OCI-LY1 (cell line): ENCODE data around the gene NR4A1.
A peak's percentile ranks its signal among the peaks of the same experiment; 100 is the strongest.

Source experiments
- H2AFZ ChIP-seq: fragments of 200-600 bp; sonication (generic), shearing (Covaris generic); 2 replicates; pipeline ENCODE4 v1.6.0; 2014; ENCODE audit warnings: antibody characterized with exemption, mild to moderate bottlenecking, low read length
- H3F3A ChIP-seq: fragments of 200-600 bp; sonication (generic), shearing (Covaris generic); 2 replicates; pipeline ENCODE4 v1.6.0; 2014; ENCODE audit warnings: mild to moderate bottlenecking, antibody characterized with exemption, low read length, moderate library complexity; ENCODE audit not compliant: insufficient read depth
- H3K27ac ChIP-seq: fragments of 200-600 bp; sonication (generic); 2 replicates; pipeline ENCODE4 v1.5.1; 2014; ENCODE audit warnings: low read length, mixed run types, mild to moderate bottlenecking, low read depth; ENCODE audit not compliant: poor library complexity, severe bottlenecking
- H3K27me3 ChIP-seq: fragments of 200-600 bp; sonication (generic); 2 replicates; pipeline ENCODE4 v1.6.0; 2014; ENCODE audit warnings: antibody characterized with exemption, mild to moderate bottlenecking, low read length, moderate library complexity; ENCODE audit not compliant: insufficient read depth
- H3K36me3 ChIP-seq: fragments of 200-600 bp; sonication (generic); 2 replicates; pipeline ENCODE4 v1.6.1; 2014; ENCODE audit warnings: mild to moderate bottlenecking, antibody characterized with exemption, low read length, moderate library complexity, mixed read lengths; ENCODE audit not compliant: insufficient read depth
- H3K4me1 ChIP-seq: fragments of 200-600 bp; sonication (generic); 2 replicates; pipeline ENCODE4 v1.5.1; 2014; ENCODE audit warnings: mild to moderate bottlenecking, low read length, moderate library complexity; ENCODE audit not compliant: insufficient read depth, severe bottlenecking
- H3K4me2 ChIP-seq: fragments of 200-600 bp; sonication (generic), shearing (Covaris generic); 2 replicates; pipeline ENCODE4 v1.6.1; 2014; ENCODE audit warnings: low read length
- H3K4me3 ChIP-seq: fragments of 200-600 bp; sonication (generic); 2 replicates; pipeline ENCODE4 v1.5.1; 2014; ENCODE audit warnings: low read length, low read depth, mild to moderate bottlenecking, mixed read lengths; ENCODE audit not compliant: poor library complexity, severe bottlenecking
- H3K79me2 ChIP-seq: fragments of 200-600 bp; shearing (Covaris generic); 2 replicates; pipeline ENCODE4 v1.6.1; 2016; ENCODE audit warnings: mixed run types, low read length, mixed read lengths; ENCODE audit not compliant: insufficient read depth
- H3K9ac ChIP-seq: fragments of 200-600 bp; sonication (generic), shearing (Covaris generic); 2 replicates; pipeline ENCODE4 v1.6.1; 2014; ENCODE audit warnings: mild to moderate bottlenecking, low read length, mixed read lengths
- H3K9me2 ChIP-seq: fragments of 200-600 bp; sonication (generic), shearing (Covaris generic); 2 replicates; pipeline ENCODE4 v1.6.1; 2014; ENCODE audit warnings: low read depth, mild to moderate bottlenecking, low read length, mixed read lengths
- H3K9me3 ChIP-seq: fragments of 200-600 bp; shearing (Covaris generic); 2 replicates; pipeline ENCODE4 v1.6.1; 2014; ENCODE audit warnings: low read length, mixed read lengths
- H4K20me1 ChIP-seq: fragments of 200-600 bp; sonication (generic), shearing (Covaris generic); 2 replicates; pipeline ENCODE4 v1.6.0; 2016; ENCODE audit warnings: mild to moderate bottlenecking, low read length; ENCODE audit not compliant: insufficient read depth
- EZH2 ChIP-seq: fragments of 200-600 bp; sonication (generic), shearing (Covaris generic); IDR thresholded peaks from 2 replicates; pipeline ENCODE4 v1.8.0; 2017; ENCODE audit warnings: borderline replicate concordance, mixed run types, mild to moderate bottlenecking, antibody characterized with exemption, low read length, moderate library complexity, mixed read lengths
- TF ChIP-seq, protein P1 (sequence below): fragments of 200-600 bp; sonication (generic), shearing (Covaris generic); IDR thresholded peaks from 2 replicates; pipeline ENCODE4 v1.5.1; 2017; ENCODE audit warnings: mild to moderate bottlenecking, antibody characterized with exemption, low read length, moderate library complexity, mixed read lengths

Gene NR4A1

DNA sequence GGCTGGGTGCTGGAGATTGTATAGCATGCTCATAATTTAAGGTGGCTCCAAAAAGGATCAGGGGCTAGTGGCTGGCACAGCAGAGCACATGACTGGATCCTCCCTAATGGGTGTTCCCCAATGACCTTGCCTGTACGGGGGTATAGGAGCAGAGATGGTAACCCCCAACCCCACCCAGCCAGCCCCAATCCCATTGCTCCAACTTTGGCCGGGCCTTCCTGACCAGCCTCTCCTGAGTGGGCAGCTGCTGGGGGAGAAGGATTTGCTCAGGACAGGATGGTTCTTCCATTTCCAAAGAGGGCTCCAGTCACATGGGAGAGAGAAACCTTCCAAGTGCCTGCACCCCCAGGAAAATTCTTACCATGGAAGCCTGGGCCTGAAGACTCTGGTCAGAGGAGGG lies 15.3 kb upstream of the NR4A1 start:
- Histone ChIP-seq H2AFZ (no peak overlapping the region), H3K9ac (no peak overlapping the region), H3K36me3 (no peaks in the 10 kb centered on the region), H3K79me2 (no peaks in the 10 kb centered on the region), H4K20me1 (no peaks in the 10 kb centered on the region), H3K27ac (no peak overlapping the region), H3K4me2 (no peak overlapping the region), H3K4me1 (peaks cover 21% of the 10 kb centered on the region), H3K9me2 (no peaks in the 10 kb centered on the region), H3K27me3 (peaks cover 6% of the 10 kb centered on the region; the same call in 1 of the 2 replicates), H3F3A (peaks cover 4% of the 10 kb centered on the region; the same call in 1 of the 2 replicates), H3K4me3 (no peak overlapping the region), H3K9me3 (no peaks in the 10 kb centered on the region)
- TF ChIP-seq, protein P1, sequence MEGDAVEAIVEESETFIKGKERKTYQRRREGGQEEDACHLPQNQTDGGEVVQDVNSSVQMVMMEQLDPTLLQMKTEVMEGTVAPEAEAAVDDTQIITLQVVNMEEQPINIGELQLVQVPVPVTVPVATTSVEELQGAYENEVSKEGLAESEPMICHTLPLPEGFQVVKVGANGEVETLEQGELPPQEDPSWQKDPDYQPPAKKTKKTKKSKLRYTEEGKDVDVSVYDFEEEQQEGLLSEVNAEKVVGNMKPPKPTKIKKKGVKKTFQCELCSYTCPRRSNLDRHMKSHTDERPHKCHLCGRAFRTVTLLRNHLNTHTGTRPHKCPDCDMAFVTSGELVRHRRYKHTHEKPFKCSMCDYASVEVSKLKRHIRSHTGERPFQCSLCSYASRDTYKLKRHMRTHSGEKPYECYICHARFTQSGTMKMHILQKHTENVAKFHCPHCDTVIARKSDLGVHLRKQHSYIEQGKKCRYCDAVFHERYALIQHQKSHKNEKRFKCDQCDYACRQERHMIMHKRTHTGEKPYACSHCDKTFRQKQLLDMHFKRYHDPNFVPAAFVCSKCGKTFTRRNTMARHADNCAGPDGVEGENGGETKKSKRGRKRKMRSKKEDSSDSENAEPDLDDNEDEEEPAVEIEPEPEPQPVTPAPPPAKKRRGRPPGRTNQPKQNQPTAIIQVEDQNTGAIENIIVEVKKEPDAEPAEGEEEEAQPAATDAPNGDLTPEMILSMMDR = no peak
- no peak for TF ChIP-seq EZH2

DNA sequence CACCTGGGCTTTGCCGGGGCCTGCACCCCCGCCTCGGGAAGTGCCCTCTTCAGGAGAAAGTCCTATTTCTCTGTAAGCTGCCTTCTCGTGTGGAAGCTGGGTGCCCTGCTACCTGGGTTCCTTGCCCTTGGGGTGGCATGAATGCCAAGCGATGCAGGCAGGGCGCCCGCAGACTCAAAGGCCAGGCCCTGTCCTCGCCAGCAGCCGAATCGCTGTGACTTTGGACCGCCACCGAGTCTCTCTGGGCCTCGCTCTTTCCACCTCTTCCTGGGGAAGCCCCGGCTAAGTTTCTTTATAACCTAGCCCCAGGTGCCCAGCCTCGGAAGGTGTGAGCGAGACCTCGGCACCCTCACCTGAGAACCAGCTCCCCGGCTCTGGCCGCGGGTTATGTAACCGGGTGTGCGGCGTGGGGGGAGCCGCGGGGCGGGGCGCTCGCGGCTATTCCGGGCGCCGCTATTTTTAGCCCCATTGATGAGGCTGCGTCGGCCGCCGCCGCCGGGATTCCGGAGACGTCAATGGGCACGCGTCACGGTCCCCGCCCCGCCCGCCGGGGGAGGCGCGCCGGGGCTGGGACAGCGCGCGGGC lies 14.6 kb upstream of the NR4A1 start:
- Histone ChIP-seq H3K4me3 (peak overlapping the region; percentile 54), H3K79me2 (no peaks in the 10 kb centered on the region), H3K9me3 (no peaks in the 10 kb centered on the region), H3K36me3 (no peaks in the 10 kb centered on the region), H3K9me2 (no peaks in the 10 kb centered on the region), H2AFZ (no peak overlapping the region), H3K27ac (no peak overlapping the region), H3K27me3 (peaks cover 6% of the 10 kb centered on the region; the same call in 1 of the 2 replicates), H3K4me1 (peaks cover 21% of the 10 kb centered on the region), H4K20me1 (no peaks in the 10 kb centered on the region), H3F3A (peaks cover 4% of the 10 kb centered on the region; the same call in 1 of the 2 replicates), H3K9ac (peak overlapping the region; percentile 8; the same call in 1 of the 2 replicates), H3K4me2 (peak overlapping the region; percentile 68)
- no peak for TF ChIP-seq EZH2
- TF ChIP-seq, protein P1 = no peak

DNA sequence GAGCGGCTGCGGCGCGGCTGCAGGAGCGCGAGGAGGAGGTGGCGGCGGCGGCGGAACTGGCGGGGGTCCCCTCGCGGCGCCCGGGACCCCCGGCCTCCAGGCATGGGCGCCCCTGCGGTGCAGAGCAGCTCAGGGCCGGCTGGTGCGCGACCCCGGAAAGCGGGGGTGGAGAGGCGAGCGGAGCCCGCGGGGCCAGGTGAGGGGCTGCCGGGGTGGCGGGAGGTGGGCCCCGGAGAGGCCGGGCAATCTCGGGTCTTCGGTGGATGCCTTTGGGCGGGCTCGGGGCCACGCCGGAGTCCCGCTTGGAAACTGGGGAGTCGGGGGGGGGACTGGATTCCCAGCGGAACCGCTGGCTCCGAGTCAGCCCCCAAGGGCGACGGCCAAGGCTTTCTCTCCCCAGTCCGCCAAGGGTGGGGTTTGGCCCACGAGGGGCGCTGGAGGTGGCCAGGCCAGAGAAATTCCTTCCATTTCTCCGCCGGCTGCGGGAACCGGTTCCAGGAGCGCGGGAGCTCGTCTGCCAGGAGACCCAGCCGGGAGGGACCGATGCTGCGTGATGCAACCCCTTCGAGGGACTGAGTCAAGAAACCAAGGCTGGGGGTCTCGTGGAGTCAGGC lies 13.9 kb upstream of the NR4A1 start:
- Histone ChIP-seq H3K27ac (no peak overlapping the region), H3K27me3 (peaks cover 6% of the 10 kb centered on the region; the same call in 1 of the 2 replicates), H3K4me3 (peak overlapping the region; percentile 59)

More for the DNA sequence above, 13.9 kb upstream of the NR4A1 start:
- TF ChIP-seq, protein P1 = no peak
- TF ChIP-seq EZH2 = no peak
- Histone ChIP-seq H3F3A (0 out of 2 replicates have a peak, but pooled peaks cover under 1% of the 10 kb centered on the region), H4K20me1 (no peaks in the 10 kb centered on the region), H3K4me2 (peak overlapping the region; percentile 77), H3K4me1 (peaks cover 26% of the 10 kb centered on the region), H3K36me3 (no peaks in the 10 kb centered on the region), H2AFZ (no peak overlapping the region), H3K9me2 (no peaks in the 10 kb centered on the region), H3K9ac (peak overlapping the region; percentile 46; the same call in 1 of the 2 replicates), H3K9me3 (no peaks in the 10 kb centered on the region), H3K79me2 (no peaks in the 10 kb centered on the region)
